Measurements from ENCODE around the gene STUM. TPM values are rescaled to one million over a fixed set of nuclear protein-coding genes. Genes with fewer than 3 reads are reported as not detected.
"Not testable (repeated sequence)": the region's sequence is repeated elsewhere in the genome, so short reads cannot be mapped to it uniquely, and the experiment has no call there.

Gene STUM
- total RNA-seq, 2 donors from 2014 or later = 1.4 to 3.9 TPM

GRCh38 chr1:226629210-226629895 is 80.8 kb downstream of the STUM start:
- ATAC-seq (no peak), DNase-seq (peak in 1 of 2 donors; percentile 12)
- intact Hi-C loops (cut with DNase I, micrococcal nuclease) = no loop called here

GRCh38 chr1:226629896-226630550 is 81.5 kb downstream of the STUM start:
- ATAC-seq (no peak), DNase-seq (peak in 1 of 2 donors; percentile 14)
- intact Hi-C loops (cut with DNase I, micrococcal nuclease) = loop anchor here (5.0 kb wide), 1 partner anchor 197 kb away; no protein-coding TSS in a partner anchor

- DNase-seq (no peak), ATAC-seq (no peak)
- intact Hi-C loops (cut with DNase I, micrococcal nuclease) = loop anchor here (5.0 kb wide), 1 partner anchor 197 kb away; no protein-coding TSS in a partner anchor
Measured at GRCh38 chr1:226630592-226630991, 82.0 kb downstream of the STUM start.

- intact Hi-C loops (cut with DNase I, micrococcal nuclease) = loop anchor here (5.0 kb wide), 1 partner anchor 196 kb away; no protein-coding TSS in a partner anchor
- peak in 1 of 2 donors; percentile 19 for DNase-seq
- no peak for ATAC-seq
Measured at GRCh38 chr1:226631229-226632000, 82.9 kb downstream of the STUM start.

GRCh38 chr1:226632169-226632879 is 83.8 kb downstream of the STUM start:
- DNase-seq (peak in 1 of 2 donors; percentile 16), ATAC-seq (no peak)
- intact Hi-C loops (cut with DNase I, micrococcal nuclease) = loop anchor here (5.0 kb wide), 1 partner anchor 195 kb away; no protein-coding TSS in a partner anchor

- no peak for ATAC-seq
- DNase-seq = peak in 1 of 2 donors; percentile 24
- intact Hi-C loops (cut with DNase I, micrococcal nuclease) = loop anchor here (5.0 kb wide), 1 partner anchor 194 kb away; no protein-coding TSS in a partner anchor
Measured at GRCh38 chr1:226632922-226633351, 84.4 kb downstream of the STUM start.

- ATAC-seq = peak; percentile 7
- DNase-seq = peak in 1 of 2 donors; percentile 26
Measured at GRCh38 chr1:226633541-226634165, 85.1 kb downstream of the STUM start.

GRCh38 chr1:226634166-226634588 is 85.6 kb downstream of the STUM start:
- intact Hi-C loops (cut with DNase I, micrococcal nuclease) = loop anchor here (5.0 kb wide), 1 partner anchor 193 kb away; no protein-coding TSS in a partner anchor
- DNase-seq = peak; percentile 66 to 91
- peak; percentile 82 for ATAC-seq

More at GRCh38 chr1:226633541-226634165, 85.1 kb downstream of the STUM start:
- intact Hi-C loops (cut with DNase I, micrococcal nuclease) = loop anchor here (5.0 kb wide), 1 partner anchor 194 kb away; no protein-coding TSS in a partner anchor

- intact Hi-C loops (cut with DNase I, micrococcal nuclease) = loop anchor here (5.0 kb wide), 1 partner anchor 193 kb away; no protein-coding TSS in a partner anchor
- ATAC-seq (no peak), DNase-seq (peak in 1 of 2 donors; percentile 27)
Measured at GRCh38 chr1:226634611-226635246, 86.2 kb downstream of the STUM start.

- DNase-seq (peak in 1 of 2 donors; percentile 22), ATAC-seq (peak; percentile 24)
Measured at GRCh38 chr1:226635456-226635941, 86.9 kb downstream of the STUM start.

GRCh38 chr1:226636847-226637096 is 88.2 kb downstream of the STUM start:
- intact Hi-C loops (cut with DNase I, micrococcal nuclease) = no loop called here
- ATAC-seq = no peak
- no peak for DNase-seq

More at GRCh38 chr1:226635456-226635941, 86.9 kb downstream of the STUM start:
- intact Hi-C loops (cut with DNase I, micrococcal nuclease) = no loop called here

- DNase-seq (peak in 1 of 2 donors; percentile 30), ATAC-seq (no peak)
- intact Hi-C loops (cut with DNase I, micrococcal nuclease) = no loop called here
Measured at GRCh38 chr1:226637147-226637935, 88.8 kb downstream of the STUM start.

GRCh38 chr1:226638001-226638601 is 89.5 kb downstream of the STUM start:
- intact Hi-C loops (cut with DNase I, micrococcal nuclease) = no loop called here
- no peak for ATAC-seq
- DNase-seq = peak in 1 of 2 donors; percentile 25

GRCh38 chr1:226638608-226639007 is 90.0 kb downstream of the STUM start:
- DNase-seq (peak in 1 of 2 donors; percentile 22), ATAC-seq (no peak)
- intact Hi-C loops (cut with DNase I, micrococcal nuclease) = no loop called here

GRCh38 chr1:226639206-226639605 is 90.6 kb downstream of the STUM start:
- ATAC-seq = not testable (repeated sequence)

GRCh38 chr1:226639631-226640061 is 91.1 kb downstream of the STUM start:
- intact Hi-C loops (cut with DNase I, micrococcal nuclease) = no loop called here
- ATAC-seq = no peak
- DNase-seq = peak in 1 of 2 donors; percentile 21

More at GRCh38 chr1:226639206-226639605, 90.6 kb downstream of the STUM start:
- intact Hi-C loops (cut with DNase I, micrococcal nuclease) = not testable (repeated sequence)
- DNase-seq = peak in 1 of 2 donors; percentile 12
